Activated T-cell treated with anti-CD3 and anti-CD28 coated beads, Interleukin-2, amount 50 U/mL, for 1 hour (primary cell): ENCODE measurements around the gene JMJD7.

Experiments
- DNase-seq: peaks from one replicate; pipeline ENCODE4 v3.0.0-alpha.2; 2020

Gene JMJD7

DNA sequence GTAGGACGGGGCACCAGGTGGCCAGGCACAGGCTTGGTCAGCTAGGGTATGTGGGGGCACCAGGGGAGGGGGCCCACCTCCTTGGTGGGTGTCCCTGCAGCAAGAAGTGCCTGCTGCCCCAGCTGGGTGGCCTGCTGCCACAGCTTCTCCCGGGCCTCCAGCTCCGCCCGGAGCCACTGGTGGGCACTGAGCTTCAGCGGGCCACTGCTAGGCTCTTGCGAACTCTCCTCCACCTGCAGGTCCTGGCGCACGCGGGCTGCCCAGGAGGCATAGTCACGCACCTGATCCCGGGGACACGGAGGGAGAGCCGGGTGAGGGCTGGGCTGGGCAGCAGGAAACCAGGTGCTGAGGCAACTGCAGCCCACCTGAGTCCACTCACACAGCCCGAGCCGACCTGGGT is 40.4 kb downstream of the JMJD7 start:
- DNase-seq: no peak

DNA sequence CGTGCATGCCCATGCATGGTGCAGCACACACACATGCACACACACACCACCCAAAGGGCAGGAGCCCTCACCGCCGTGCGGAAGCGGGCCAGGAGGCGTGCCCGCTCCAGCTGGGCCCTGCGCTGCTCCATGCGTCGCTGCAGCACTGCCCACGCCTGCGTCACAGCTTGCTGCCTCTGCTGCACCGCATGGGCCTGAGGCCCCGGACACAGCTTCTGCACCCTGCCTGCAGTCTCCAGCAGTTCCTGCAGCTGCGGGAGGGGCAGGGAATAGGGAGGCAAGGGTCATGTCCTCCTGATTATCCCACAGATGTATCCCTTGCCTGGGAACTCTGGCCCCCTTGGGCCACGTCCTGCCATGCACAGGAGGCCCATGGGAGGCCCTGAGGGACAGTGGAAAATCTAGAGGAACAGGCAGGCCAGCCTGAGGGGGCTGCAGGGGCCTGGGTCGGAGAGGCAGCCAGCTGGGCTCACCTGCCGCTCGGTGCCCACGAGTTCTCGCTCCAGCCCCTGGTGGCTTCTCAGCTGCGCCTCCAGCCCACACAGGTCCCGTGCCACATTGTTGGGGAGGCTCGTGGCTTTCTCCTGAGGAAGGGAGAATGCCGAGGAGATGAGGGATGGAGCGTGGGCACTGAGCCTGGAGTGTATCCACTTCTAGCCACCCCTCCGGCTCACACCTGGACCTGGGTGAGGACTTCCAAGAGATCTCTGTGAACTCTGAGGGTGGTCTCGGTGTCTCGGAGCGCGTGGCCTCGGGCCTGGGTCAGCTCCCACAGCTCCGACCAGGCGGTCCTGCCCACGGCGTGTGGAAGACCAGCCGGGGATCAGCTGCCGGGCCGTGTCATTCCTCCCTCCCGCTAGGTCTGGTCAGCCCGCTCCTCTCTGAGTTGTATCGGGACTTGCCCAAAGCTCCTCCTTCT is 42.1 kb downstream of the JMJD7 start:
- no peak for DNase-seq

DNA sequence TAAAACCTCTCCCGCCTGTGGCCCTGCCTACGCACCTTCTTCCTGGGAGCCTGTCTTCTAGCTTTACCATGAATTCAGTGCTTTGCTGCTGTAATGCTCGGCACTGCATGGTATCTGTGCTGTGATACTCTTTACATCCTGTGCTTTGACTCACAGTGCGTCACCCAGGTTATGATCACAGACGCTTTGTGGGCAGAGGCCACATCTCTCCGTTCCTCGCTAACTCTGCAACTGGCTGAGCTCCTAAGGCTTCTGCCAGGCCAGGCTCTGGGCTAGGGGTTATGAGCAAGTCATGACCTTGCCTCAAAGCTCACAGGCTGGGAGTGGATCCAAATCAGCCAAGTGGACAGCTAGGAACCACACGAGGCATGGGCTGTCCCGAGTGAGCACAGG is 42.8 kb downstream of the JMJD7 start:
- DNase-seq: peak; percentile 64

DNA sequence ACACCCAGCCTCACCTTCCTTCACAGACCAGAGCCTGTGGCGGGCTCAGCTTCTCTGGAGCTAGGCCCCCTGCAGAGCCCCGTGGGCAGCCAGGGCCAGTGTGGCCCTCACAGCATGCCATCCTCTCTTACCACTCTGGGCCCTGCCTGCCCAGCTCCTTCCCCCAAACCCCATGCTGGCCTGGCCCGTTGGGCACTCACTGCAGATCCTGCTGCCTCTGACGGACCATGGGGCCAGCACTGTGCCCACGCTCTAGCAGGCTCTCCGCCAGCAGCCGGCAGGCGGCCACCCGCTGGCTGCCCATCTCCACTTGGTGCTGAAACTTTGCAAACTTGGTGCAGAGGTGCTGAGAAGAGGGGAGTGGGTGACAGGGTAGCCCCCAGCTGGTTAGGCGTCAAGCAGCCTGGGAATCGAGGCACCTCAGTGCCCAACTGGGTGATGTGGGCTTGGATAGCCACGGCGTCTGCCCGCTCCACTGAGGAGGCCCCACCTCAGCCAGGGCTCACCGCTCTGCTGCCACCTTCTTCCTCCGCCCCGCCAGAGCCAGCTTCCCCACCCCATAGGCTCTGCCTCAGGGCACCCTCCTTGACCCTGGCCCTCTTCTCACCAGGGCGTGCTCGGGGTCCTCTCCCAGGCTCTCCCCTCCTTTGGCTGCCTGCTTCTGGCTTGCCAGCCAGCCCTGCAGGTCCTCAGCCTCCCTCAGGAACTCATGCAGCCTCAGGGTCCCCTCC is 43.4 kb downstream of the JMJD7 start:
- DNase-seq: no peak

DNA sequence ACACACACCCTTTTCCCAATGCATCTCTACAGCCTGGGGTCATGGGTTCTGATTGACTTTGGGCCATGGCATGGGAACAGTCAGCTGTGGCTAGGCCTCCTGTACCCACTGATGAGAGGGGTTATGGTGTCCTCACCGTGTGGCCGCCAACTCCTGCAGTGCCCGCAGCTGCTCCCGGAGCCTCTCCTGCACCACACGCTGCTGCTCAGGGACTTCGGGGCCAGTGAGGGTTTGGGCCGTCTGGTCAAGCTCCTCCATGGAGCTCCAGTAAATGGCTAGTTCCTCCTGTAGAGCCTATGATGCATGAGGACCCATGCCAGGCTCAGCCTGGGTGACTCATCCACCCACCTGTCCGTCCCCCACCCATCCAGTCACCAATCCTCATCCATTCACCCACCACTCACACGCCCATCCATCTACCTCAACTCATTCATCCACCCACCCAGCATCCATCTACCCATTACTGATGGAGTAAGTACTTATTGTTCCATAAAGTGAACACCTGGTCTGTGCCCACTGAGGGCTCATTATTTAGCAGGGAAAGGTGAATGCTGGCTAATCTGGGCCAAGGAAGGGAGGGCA is 44.4 kb downstream of the JMJD7 start:
- DNase-seq: no peak

DNA sequence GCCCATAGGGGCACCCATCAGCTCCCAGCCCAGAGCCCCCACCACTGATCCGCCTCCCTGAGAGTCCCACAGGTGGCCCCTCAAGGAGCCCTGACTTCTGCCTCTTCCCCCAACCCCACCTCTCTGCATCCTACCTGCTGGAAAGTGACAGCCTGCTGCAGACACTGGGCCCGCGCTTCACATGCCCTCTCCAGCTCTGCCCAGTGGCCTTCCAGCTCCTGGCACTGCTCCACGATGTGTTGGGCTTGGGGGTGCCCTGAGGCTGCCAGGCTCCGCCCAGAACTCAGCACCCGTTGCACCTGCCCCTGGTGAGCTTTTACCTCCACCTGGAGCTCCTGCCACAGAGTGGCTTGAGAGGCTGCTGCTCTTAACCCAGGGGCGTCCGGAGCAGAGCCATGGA is 45.8 kb downstream of the JMJD7 start:
- no peak for DNase-seq

DNA sequence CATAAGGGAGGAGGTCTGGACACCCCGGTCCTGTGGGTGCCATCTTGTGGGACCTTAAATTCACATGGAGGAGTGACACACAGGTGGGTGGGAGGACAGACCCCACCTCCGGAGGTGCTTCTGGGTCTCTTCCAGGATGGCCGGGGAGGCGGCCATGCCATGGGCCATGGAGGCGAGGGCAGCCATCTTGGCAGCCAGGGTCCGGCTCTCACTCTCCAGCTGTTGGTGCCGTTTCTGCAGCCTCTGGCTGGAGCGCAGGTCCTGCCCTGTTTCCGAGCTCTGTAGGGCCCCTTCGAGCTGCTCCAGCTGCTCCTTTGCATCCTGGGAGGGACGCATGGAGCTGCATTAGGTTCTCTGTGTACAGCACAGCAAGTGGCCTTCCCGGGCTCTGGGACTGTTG is 46.8 kb downstream of the JMJD7 start:
- no peak for DNase-seq

DNA sequence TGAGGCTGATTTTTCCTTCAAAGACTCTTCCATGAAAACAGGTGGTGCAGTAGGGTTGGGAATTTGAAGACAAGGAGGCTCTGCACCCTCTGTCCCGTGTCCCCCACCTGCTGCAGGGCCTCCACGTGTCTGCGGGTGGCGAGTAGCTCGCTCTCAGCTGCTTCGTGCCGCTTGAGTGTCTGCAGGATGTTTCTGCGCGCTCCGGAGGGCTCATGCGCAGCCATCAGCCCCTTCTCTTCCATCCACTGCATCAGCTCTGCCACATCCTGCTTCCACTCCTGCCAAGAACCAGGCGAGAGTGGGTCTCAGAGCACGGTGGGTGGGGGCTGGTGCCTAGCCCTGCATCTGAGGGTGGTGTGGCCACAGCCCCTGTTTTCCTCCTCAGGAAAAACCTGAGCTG is 48.1 kb downstream of the JMJD7 start:
- no peak for DNase-seq

DNA sequence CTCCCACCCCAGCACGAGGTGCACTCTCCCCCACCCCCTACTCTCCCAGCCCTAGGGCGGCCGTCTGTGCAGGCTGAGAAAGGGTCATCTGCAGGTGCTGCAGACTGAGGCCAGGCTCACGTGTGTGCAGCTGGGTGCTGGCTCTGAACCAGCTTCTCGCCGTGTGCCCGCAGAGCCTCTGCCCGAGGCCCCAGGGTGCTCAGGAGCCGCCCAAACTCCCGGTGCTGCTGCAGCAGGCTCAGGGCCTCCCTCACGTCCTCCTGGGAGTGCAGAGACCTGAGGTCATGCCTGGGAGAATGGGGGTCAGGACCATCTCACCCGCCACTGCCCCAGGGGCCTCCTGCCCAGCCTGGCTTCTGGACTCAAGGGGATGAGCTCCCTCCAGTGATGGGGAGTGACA is 48.8 kb downstream of the JMJD7 start:
- no peak for DNase-seq

DNA sequence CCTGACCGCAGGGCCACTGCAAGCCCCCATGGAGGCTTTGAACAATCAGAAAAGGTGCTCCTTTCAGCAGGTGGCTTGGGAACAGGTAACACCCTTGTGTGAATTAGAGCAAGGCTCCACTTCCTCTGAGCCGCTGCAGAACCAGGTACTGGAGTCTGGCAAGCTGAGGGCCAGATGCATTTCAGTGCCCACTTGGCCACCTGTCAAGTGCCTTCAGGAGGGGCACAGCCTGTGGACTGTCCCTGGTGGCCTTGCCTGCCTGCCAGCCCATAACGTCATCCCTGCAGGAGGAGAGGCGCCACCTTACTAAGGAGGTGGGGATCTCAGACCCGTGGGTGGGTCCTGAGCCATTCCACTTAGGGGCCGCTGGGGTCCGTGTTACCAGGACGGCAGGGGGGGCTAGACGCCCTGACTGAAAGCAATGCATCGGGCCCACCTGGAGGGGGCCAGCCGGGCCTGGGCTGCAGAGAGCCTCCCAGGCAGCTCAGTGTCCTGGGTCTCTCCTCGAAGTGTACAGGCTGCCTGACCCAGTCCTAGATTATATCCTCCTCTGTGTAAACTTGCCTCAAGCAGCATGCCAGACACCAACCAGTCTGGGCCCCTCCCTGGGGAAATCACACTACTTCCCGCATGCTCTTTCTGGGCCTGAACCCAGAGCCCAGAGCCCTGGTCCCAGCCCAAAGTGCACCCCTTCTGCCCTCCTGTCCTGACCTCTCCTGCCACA is 49.9 kb downstream of the JMJD7 start:
- no peak for DNase-seq

DNA sequence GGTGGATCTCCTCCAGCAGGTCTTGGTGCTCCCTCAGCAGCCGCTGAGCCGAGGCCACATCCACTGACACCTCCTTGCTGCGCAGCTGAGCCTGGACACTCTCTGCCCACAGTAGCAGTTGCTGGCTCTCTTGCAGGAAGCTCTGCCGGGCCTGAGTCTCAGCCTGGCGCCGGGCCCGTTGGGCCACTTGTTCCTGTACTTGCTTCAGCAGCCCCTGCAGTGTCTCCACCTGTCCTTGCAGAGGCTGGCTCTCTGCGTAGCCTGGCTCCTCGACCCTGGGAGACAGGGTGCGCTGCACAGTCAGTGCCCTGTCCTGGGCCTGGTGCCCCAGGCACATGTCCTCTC is 50.4 kb downstream of the JMJD7 start:
- no peak for DNase-seq

DNA sequence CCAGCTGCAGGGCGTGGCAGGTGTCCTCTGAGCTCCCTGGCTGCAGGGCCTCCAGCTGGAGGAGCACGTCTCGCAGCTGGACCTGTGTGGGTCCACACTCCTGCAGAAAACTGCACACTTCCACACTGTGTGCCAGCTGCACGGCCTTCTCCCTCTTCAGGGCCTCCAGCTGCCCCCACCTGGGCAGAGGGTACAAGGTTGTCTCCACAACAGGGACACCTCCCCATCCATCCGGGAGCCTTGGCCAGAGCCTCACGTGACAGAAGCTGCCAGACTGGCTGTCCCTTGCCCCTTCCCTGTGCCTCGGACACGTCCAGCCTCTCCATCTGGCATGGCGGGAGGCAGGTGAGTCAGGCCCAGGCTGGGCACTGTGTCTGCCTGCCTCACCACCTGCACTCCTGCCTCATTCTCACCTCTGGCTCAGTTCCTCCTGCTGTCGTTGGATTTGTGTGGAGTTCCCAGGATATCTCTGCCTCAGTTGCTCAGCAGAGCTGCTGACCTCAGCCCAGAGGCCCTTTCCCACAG is 51.5 kb downstream of the JMJD7 start:
- DNase-seq: no peak

DNA sequence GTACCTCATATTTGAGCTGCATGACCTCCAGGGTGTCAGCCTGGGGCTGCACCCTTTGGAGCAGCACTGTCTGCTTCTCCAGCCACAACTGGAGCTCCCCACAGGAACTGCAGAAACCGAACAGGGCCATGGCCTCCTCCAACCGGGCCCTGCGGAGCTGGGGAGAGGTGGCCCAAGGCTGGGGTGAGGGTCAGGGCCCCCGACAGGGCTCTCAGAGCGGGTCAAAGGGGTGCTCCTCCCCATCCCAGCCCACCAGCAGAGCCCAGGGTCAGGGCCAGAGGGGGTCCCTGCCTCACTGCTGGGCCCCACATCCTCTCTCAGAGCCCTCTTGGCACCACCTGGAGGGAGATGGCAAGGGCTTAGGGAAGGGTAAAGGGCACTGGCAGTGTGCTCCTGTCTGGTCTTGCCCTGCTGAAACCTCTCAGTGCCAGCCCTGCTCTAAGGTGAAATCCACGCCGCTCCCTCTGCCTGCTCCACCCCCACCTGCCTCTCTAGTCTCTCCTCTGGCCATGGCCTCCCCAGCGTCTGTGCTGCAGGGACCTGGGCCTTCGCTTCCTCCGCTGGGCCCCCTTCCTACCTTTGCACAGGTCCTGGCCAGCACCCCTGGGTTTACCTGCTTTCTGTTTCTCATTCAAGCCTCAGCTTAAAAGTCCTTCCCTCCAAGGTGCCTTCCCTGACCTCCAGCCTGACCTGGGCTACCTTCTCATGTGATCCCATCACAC is 52.4 kb downstream of the JMJD7 start:
- DNase-seq: no peak

DNA sequence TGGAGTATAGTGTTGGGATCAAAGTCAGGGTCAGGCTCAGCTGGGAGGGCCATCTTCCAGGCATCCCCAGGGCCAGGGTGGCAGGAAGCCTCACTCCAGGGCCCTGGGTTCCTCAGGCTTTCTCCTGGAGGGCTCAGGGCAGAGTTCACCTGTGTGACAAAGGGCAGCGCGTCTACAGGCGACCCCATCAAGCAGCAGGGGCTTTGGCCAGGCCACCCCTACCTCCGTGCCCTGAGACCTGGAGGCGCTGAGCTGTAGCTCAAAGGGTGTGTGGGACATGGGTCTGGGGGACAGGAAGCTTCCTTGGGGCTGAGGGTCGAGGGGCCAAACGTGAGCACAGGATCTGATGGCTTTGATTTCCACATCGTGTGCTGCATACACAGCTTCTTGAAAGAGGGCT is 53.2 kb downstream of the JMJD7 start:
- no peak for DNase-seq

DNA sequence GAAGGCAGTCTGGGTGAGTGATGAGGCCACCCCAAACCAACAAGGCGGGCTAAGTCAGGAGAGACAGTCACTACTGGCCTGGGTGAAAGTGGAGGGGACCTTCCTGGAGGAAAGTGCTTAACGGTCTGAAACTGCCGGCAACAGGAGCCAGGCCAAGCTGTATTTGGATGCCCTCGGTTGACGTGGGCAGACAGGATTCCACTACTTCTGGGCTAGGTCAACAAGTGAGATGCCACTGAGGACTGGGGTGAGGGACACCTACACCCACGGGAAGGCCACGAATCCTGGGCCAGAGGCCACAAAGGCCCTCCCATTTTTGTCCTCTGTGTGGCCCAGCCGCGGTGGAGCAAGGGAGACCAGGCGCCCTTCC is 53.6 kb downstream of the JMJD7 start:
- no peak for DNase-seq

DNA sequence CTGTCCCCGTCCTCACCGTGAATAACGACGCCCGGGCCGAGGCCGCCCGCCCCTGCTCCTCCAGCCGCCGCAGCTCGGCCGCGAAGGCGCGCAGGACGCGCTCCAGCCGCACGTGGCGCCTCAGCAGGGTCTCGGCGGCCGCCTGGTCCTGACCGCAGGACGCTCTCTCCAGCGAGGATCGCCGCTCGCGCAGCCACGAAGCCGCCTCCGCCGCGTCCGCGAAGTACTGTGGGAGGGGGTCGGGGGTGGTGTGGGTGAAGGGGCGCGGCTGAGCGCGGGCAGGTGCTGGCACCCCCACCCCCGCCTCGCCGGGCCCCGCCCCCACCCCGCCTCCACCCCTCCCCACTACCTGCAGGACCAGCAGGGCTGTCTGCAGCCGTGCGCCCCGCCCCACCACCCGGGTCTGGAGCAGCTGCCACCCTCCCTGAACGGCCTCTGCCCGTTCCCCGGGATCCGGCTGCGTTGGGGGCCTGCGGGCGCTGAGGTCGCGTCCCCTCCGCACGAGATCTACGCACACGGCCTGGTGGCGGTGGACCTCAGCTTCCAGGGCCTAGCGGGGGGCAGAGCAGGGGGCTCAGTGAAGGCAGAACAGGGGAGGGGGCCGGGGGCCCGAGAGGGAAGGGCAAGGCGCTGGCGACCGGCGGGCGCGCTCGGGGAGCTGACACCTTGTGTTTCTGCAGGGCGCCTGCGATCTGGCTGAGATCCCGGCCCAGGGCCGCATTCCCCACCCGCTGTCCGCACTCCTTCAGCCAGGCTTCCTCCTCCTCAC is 54.2 kb downstream of the JMJD7 start:
- DNase-seq: no peak

DNA sequence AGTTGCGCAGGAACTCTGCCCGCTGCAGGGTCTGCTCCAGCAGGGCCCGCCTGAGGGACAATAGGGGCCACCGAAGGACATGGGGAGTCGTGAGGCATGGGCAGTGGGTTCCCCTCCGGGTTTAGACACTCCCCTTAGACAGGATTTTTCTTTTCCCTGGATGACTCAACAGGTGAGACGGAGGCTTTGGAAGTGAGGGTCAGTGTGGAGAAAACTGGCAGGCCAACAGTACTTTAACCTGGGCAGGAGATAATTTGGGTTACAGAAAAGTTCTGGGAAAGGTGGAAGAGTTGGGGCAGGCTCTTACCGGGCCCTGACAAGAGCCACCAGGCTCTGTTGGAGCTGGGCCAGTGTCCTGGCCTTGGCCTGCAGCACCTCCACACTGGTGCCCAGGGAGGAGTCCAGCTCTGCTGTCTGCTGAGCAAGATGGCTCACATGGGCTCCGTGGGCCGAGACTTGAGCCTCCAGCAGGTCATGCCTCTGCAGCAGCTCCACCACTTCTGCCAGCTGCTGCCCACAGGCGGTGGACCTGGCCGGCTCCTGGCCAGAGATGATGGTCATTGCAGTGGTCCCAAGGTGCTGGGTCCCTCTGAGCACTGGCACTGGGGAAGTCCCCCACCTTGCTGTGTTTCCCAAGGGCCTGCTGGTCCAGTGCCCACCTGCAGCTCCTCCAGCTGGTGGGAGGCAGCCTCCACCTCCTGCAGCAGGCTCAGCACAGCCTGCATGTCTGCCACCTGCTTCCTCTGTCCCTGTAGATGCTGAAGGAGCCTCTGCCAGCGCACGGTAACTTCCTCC is 55.0 kb downstream of the JMJD7 start:
- DNase-seq: no peak

DNA sequence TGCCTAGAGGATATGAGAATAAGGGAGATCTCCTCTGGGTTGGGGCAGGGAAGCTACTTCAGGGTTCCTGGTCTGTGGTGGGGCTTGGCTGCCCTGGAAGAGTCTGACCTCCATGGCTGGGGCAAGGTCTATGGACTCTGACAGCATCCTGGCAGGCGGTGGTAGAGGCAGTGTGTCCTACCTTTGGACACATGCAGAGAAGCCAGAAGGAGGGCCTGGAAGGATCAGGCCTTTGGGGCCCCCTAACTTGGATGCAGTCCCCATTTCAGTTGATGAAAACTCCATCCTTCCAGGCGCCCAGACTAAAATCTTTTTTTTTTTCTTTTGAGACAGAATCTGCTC is 55.6 kb downstream of the JMJD7 start:
- no peak for DNase-seq

DNA sequence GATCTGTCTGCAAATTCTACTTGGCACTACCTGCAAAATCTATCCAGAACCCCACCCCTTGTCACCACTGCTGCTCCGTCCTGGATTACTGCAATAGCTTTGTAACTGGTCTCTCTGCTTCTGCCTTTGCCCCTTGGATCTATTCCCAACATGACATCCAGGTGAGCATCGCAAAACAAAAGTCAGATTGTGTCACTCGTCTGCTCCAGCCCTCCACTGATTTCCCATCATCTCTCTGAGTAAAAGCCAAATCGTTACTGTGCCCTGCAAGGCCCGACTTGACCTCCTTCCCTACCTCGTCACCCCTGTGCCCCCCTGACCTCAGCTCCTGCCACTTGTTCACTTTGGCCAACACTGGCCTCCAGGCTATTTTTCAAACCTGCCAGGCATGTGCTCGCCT is 56.6 kb downstream of the JMJD7 start:
- DNase-seq: no peak

DNA sequence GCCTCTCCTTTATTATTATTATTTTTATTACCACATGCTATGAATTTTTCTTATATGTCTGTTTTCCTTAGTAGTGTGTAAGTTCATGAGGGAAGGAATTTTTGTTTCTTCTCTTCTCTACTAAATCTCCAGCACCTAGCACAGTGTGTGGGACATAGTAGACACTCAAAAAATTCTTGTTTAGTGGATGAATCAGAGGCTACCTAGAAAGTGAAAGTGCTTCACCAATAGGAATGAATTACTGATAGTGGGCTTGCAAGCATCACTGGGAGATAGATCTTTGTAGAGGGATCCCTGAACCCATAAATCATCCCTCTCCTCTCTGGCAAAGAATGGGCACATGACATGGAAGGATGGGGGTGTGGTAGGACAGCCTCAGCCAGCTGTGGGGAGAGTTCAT is 57.4 kb downstream of the JMJD7 start:
- no peak for DNase-seq

DNA sequence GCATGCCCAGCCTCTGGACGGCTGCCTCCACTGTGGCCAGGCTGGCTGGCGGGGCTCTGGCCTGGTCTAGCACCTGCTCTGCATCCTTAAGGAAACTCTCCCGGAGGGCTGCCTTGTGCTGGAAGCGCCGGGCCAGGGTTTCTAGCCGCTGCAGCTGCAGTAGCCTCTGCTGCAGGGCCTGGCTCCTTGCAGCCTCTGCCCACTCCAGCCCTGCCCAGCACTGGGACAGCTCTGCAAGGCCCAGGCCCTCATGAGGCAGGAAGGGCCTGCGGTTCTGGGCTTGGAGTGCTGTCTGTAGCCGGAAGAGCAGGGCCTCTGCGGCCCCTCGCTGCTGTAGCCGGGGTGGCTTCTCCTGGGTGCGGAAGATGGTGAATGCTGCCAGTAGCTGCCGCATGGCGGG is 57.9 kb downstream of the JMJD7 start:
- no peak for DNase-seq
